Measurements from ENCODE around the gene CT47C1.
"Not testable (repeated sequence)": the region's sequence is repeated elsewhere in the genome, so short reads cannot be mapped to it uniquely, and the experiment has no call there.

DNA sequence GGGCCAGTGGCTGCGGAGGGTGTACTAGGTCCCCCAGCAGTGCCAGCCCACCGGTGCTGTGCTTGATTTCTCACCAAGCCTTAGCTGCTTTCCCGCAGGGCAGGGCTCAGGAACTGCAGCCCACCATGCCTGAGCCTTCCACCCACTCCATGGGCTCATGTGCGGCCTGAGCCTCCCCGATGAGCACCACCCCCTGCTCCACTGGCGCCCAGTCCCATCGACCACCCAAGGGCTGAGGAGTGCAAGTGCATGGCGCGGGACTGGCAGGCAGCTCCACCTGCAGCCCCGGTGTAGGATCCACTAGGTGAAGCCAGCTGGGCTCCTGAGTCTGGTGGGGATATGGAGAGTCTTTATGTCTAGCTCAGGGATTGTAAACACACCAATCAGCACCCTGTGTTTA lies 43.1 kb upstream of the CT47C1 start:
- TF ChIP-seq, protein P1, sequence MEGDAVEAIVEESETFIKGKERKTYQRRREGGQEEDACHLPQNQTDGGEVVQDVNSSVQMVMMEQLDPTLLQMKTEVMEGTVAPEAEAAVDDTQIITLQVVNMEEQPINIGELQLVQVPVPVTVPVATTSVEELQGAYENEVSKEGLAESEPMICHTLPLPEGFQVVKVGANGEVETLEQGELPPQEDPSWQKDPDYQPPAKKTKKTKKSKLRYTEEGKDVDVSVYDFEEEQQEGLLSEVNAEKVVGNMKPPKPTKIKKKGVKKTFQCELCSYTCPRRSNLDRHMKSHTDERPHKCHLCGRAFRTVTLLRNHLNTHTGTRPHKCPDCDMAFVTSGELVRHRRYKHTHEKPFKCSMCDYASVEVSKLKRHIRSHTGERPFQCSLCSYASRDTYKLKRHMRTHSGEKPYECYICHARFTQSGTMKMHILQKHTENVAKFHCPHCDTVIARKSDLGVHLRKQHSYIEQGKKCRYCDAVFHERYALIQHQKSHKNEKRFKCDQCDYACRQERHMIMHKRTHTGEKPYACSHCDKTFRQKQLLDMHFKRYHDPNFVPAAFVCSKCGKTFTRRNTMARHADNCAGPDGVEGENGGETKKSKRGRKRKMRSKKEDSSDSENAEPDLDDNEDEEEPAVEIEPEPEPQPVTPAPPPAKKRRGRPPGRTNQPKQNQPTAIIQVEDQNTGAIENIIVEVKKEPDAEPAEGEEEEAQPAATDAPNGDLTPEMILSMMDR (IDR thresholded peaks at IDR 0.05; ENCODE audit: insufficient read depth, low read depth, low read length): not testable (repeated sequence)
- not testable (repeated sequence) for TF ChIP-seq EZH2 (IDR thresholded peaks at IDR 0.05; ENCODE audit: insufficient read depth, low read length)

Data from astrocyte (in vitro differentiated cells and primary cell).